Neural cell (in vitro differentiated cells): ENCODE results near the gene AMT. TPM values are rescaled to one million over a fixed set of nuclear protein-coding genes. Genes with fewer than 3 reads are reported as not detected.

Source experiments
- H2AFZ ChIP-seq: fragments of 200-600, 300-800 bp; sonication (generic), shearing (Covaris generic); 2 replicates; pipeline ENCODE4 v1.6.0; 2014; ENCODE audit warnings: low read depth, mild to moderate bottlenecking, antibody characterized with exemption, low read length, moderate library complexity
- H3F3A ChIP-seq: fragments of 200-600 bp; shearing (Covaris generic); 2 replicates; pipeline ENCODE4 v1.6.1; 2016; ENCODE audit warnings: mild to moderate bottlenecking, moderate library complexity, mixed read lengths, antibody characterized with exemption, low read length; ENCODE audit not compliant: insufficient read depth, poor library complexity, severe bottlenecking
- H3K27ac ChIP-seq: fragments of 200-600, 300-800 bp; sonication (generic), shearing (Covaris generic); 2 replicates; pipeline ENCODE4 v1.5.1; 2014; ENCODE audit warnings: mild to moderate bottlenecking, low read length, moderate library complexity
- H3K27me3 ChIP-seq: fragments of 300-800, 200-600 bp; sonication (generic), shearing (Covaris generic); 2 replicates; pipeline ENCODE4 v1.6.0; 2014; ENCODE audit warnings: mild to moderate bottlenecking, low read depth, low read length, moderate library complexity; ENCODE audit not compliant: insufficient read depth
- H3K36me3 ChIP-seq: fragments of 300-800, 200-600 bp; sonication (generic), shearing (Covaris generic); 2 replicates; pipeline ENCODE4 v1.5.1; 2014; ENCODE audit warnings: mild to moderate bottlenecking, antibody characterized with exemption, low read length, moderate library complexity; ENCODE audit not compliant: insufficient read depth
- H3K4me2 ChIP-seq: fragments of 300-800, 200-600 bp; sonication (generic), shearing (Covaris generic); 2 replicates; pipeline ENCODE4 v1.6.0; 2014; ENCODE audit warnings: mild to moderate bottlenecking, low read length
- H3K4me3 ChIP-seq: fragments of 300-800, 200-600 bp; sonication (generic), shearing (Covaris generic); 2 replicates; pipeline ENCODE4 v1.5.1; 2014; ENCODE audit warnings: mild to moderate bottlenecking, low read length, moderate library complexity
- H3K79me2 ChIP-seq: fragments of 200-600 bp; shearing (Covaris generic); replicated peaks from 2 replicates; pipeline ENCODE4 v1.6.0; 2014; ENCODE audit warnings: mild to moderate bottlenecking, low read length, moderate library complexity; ENCODE audit not compliant: insufficient read depth
- H3K9ac ChIP-seq: fragments of 300-800, 200-600 bp; sonication (generic), shearing (Covaris generic); 2 replicates; pipeline ENCODE4 v1.6.1; 2016; ENCODE audit warnings: mild to moderate bottlenecking, low read length, mixed read lengths
- H3K9me2 ChIP-seq: fragments of 200-600 bp; shearing (Covaris generic); 2 replicates; pipeline ENCODE4 v1.6.1; 2016; ENCODE audit warnings: mild to moderate bottlenecking, low read length, mixed read lengths; ENCODE audit not compliant: insufficient read depth
- H3K9me3 ChIP-seq: fragments of 200-600, 300-800 bp; sonication (generic), shearing (Covaris generic); 2 replicates; pipeline ENCODE4 v1.6.1; 2016; ENCODE audit warnings: mild to moderate bottlenecking, mixed run types, low read length, moderate library complexity, mixed read lengths
- H4K20me1 ChIP-seq: fragments of 200-600 bp; shearing (Covaris generic); 2 replicates; pipeline ENCODE4 v1.6.1; 2016; ENCODE audit warnings: mild to moderate bottlenecking, mixed run types; ENCODE audit not compliant: insufficient read depth
- CTCF ChIP-seq: fragments of 450-650 bp; IDR thresholded peaks from 2 replicates; pipeline ENCODE4 v1.5.1; 2014; ENCODE audit warnings: antibody characterized with exemption, mild to moderate bottlenecking, moderate library complexity; ENCODE audit not compliant: poor library complexity, severe bottlenecking
- EP300 ChIP-seq: fragments of 450-650 bp; conservative IDR thresholded peaks from 2 replicates; pipeline ENCODE4 v1.6.1; 2014; ENCODE audit warnings: antibody characterized with exemption, mild to moderate bottlenecking, moderate library complexity; ENCODE audit not compliant: poor library complexity, severe bottlenecking
- EZH2 ChIP-seq: fragments of 200-600, 300-800 bp; shearing (Covaris generic), sonication (generic); IDR thresholded peaks from 2 replicates; pipeline ENCODE4 v1.6.1; 2014; ENCODE audit warnings: antibody characterized with exemption, low read length, borderline replicate concordance, mild to moderate bottlenecking; ENCODE audit not compliant: insufficient read depth, poor library complexity, severe bottlenecking
- MXI1 ChIP-seq: fragments of 450-650 bp; conservative IDR thresholded peaks from 2 replicates; pipeline ENCODE4 v1.6.1; 2014; ENCODE audit warnings: antibody characterized with exemption, mild to moderate bottlenecking; ENCODE audit not compliant: poor library complexity, severe bottlenecking
- POLR2AphosphoS5 ChIP-seq: IDR thresholded peaks from 2 replicates; pipeline ENCODE4 v1.6.1; 2012
- RAD21 ChIP-seq: fragments of 450-650 bp; conservative IDR thresholded peaks from 2 replicates; pipeline ENCODE4 v1.6.1; 2014; ENCODE audit warnings: antibody characterized with exemption, mild to moderate bottlenecking, moderate library complexity
- REST ChIP-seq: IDR thresholded peaks from 2 replicates; pipeline ENCODE4 v1.6.1; 2012; ENCODE audit warnings: borderline replicate concordance
- SMC3 ChIP-seq: fragments of 450-650 bp; conservative IDR thresholded peaks from 2 replicates; pipeline ENCODE4 v1.6.1; 2014; ENCODE audit warnings: antibody characterized with exemption, mild to moderate bottlenecking, moderate library complexity; ENCODE audit not compliant: poor library complexity
- TAF1 ChIP-seq: IDR thresholded peaks from 2 replicates; pipeline ENCODE4 v1.6.1; 2012; ENCODE audit warnings: low read depth
- polyA plus RNA-seq: library from polyadenylated mRNA; depleted of rRNA; stranded (reverse); fragments of >200 nt; gene quantifications from 2 replicates; pipeline ENCODE4 v1.2.3, GENCODE V29; 2014

AMT gene
- polyA plus RNA-seq, 1 donor from 2014 or later = 6.1 TPM

GRCh38 chr3:49456466-49456865 is 34.2 kb upstream of the AMT start:
- TF ChIP-seq SMC3 = no peak
- no peak for TF ChIP-seq POLR2AphosphoS5
- no peak for TF ChIP-seq TAF1
- no peak for TF ChIP-seq RAD21
- TF ChIP-seq EP300 = no peak
- TF ChIP-seq MXI1 = no peak
- no peak for TF ChIP-seq EZH2
- H3K4me3 ChIP-seq = no peak overlapping the region
- no peaks in the 10 kb centered on the region for H4K20me1 ChIP-seq
- no peaks in the 10 kb centered on the region for H3K9me2 ChIP-seq
- no peaks in the 10 kb centered on the region for H3K79me2 ChIP-seq
- H3K4me2 ChIP-seq = no peak overlapping the region
- H3K27me3 ChIP-seq = no peaks in the 10 kb centered on the region
- H3F3A ChIP-seq = no peaks in the 10 kb centered on the region
- H3K9ac ChIP-seq = no peak overlapping the region
- no peaks in the 10 kb centered on the region for H3K9me3 ChIP-seq
- H3K27ac ChIP-seq = no peak overlapping the region
- no peak overlapping the region for H2AFZ ChIP-seq
- no peaks in the 10 kb centered on the region for H3K36me3 ChIP-seq

GRCh38 chr3:49454898-49455681 is 32.8 kb upstream of the AMT start:
- H3K27me3 ChIP-seq = no peaks in the 10 kb centered on the region
- no peak overlapping the region for H2AFZ ChIP-seq
- H3K9ac ChIP-seq = no peak overlapping the region
- H3K36me3 ChIP-seq = no peaks in the 10 kb centered on the region
- TF ChIP-seq CTCF (no peak), TAF1 (no peak), SMC3 (no peak), MXI1 (no peak), EZH2 (no peak)
- no peaks in the 10 kb centered on the region for H3F3A ChIP-seq
- H3K79me2 ChIP-seq = no peaks in the 10 kb centered on the region
- no peaks in the 10 kb centered on the region for H4K20me1 ChIP-seq
- no peaks in the 10 kb centered on the region for H3K9me2 ChIP-seq
- H3K27ac ChIP-seq = no peak overlapping the region
- H3K9me3 ChIP-seq = no peaks in the 10 kb centered on the region
- no peak overlapping the region for H3K4me3 ChIP-seq
- H3K4me2 ChIP-seq = no peak overlapping the region

GRCh38 chr3:49454458-49454857 is 32.2 kb upstream of the AMT start:
- Histone ChIP-seq H3K4me2 (no peak overlapping the region), H2AFZ (no peak overlapping the region)
- TF ChIP-seq EZH2 (no peak), MXI1 (no peak), RAD21 (no peak), CTCF (no peak), TAF1 (no peak), REST (no peak), EP300 (no peak), SMC3 (no peak), POLR2AphosphoS5 (no peak)

More at GRCh38 chr3:49454458-49454857, 32.2 kb upstream of the AMT start:
- Histone ChIP-seq H3K9ac (no peak overlapping the region), H3K36me3 (no peaks in the 10 kb centered on the region), H3F3A (no peaks in the 10 kb centered on the region), H3K79me2 (no peaks in the 10 kb centered on the region), H3K27me3 (no peaks in the 10 kb centered on the region), H3K4me3 (no peak overlapping the region), H3K27ac (no peak overlapping the region), H4K20me1 (no peaks in the 10 kb centered on the region), H3K9me3 (no peaks in the 10 kb centered on the region), H3K9me2 (no peaks in the 10 kb centered on the region)
